DMS153 treated with DMSO at 0.1 percent for 48 hours (cell line): ENCODE data around the gene CLTCL1.
"Not testable (repeated sequence)": the region's sequence is repeated elsewhere in the genome, so short reads cannot be mapped to it uniquely, and the experiment has no call there.

ENCODE experiments used
- DNase-seq: peaks from one replicate; lab custom pipeline; 2025; ENCODE audit not compliant: unreplicated experiment; lab: John Stamatoyannopoulos, UW

CLTCL1 gene

DNA sequence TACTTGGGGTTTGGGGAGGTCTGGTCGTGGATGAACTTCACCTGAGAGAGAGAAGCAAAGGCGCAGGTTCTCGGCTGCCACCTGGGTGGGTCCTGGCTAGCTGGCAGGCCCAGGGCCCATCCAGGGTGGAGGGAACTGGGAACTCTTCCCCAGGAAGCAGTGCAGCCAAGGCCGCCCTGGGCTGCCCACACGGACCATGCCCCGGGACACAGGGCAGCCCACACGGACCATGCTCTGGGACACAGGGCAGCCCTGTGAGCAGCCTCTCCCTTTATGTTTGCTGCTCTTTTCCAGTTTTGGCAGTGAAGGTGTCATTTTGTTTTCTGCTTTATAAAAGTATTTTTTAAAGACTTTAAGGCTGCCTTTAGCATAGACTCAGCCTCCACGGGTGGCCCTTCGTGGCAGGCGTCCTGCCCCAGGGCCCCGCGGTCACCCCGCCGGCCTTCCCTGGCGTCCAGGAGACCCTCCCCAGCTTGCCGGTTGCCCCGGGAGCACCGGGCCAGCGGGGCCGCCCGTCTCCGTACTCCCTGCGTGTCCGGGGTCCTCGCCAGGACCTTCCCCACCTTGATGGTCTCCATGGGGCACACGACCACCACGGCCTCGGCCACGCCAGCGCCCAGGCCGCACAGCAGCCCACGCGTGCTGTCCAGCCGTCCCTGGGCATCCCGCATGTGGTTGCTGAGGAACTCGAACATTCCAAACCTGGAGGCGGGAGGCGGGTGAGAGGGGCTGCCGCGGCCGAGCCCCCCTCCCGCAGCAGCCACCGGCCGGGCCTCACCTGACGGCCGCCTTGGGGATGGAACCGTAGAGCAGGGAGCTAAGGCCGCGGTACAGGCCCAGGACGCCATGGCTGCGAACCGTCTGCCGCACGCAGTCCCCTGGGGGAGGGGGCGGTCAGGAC is 114.1 kb downstream of the CLTCL1 start:
- no peak for DNase-seq

DNA sequence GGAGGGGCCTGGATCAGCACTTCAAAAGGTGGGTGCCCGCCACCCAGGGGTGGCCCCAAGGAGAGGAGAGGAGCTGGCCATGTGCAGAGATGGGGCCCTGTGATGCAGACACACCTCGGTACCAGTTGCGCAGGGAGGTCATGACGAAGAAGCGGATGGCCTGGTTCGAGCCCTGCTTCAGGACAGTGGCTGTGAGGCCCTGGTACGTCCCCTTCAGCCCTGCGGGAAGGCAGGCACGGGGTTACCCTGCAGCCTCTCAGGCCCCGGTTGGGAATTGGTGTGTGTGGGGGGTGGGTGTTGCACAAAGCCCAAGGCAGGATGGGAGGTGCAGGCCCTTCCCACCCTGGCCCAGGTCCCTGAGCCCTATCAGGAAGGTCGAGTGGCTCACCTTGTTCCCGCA is 114.8 kb downstream of the CLTCL1 start:
- DNase-seq: no peak

DNA sequence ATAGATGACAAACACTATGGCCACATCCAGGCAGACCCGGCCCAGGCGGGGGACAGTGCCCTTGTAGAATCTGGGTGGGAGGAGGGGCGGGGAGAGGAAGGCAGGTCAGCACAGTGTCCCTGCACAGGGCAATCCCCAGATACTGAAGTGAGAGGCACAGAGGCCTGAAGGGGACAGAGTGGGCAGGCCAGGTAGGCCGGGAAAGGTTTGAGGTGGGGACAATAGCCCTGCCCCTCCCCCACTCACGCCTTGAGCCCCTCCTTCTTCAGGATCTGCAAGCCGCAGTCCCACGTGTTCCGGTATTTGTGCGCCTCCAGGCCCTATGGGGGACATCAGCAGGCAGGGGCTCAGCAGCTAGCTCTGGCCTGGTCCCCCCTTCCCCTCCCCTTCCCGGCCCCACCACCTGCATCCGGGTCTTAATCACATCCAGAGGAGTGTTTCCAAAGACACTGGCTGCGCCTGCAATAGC is 115.3 kb downstream of the CLTCL1 start:
- no peak for DNase-seq

DNA sequence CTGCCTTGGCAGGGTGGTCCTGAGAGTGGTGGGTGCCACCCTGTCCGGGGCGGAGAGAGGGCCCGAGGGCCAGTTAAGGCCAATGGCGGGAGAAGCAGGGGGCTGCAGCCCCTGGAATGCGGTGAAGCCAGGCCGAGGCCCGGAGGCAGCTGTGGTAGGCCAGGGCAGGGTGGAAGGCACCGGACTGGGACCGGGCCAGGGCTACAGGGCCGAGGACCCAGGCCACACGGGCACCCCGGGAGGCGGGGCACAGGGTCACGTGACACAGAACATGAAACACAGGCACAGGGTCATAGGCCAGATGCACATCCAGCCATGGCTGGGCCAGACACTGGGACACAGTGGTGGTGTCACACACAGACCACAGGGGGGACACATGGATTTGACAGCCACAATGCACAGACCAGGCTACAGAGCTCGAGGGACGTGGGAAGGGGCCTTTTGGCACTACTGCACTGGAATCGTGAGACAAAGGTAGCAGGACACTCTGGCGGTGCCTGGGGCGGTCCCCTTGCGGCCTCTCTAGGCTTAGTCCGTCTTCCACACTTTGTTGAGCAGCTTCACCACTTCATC is 115.8 kb downstream of the CLTCL1 start:
- no peak for DNase-seq

DNA sequence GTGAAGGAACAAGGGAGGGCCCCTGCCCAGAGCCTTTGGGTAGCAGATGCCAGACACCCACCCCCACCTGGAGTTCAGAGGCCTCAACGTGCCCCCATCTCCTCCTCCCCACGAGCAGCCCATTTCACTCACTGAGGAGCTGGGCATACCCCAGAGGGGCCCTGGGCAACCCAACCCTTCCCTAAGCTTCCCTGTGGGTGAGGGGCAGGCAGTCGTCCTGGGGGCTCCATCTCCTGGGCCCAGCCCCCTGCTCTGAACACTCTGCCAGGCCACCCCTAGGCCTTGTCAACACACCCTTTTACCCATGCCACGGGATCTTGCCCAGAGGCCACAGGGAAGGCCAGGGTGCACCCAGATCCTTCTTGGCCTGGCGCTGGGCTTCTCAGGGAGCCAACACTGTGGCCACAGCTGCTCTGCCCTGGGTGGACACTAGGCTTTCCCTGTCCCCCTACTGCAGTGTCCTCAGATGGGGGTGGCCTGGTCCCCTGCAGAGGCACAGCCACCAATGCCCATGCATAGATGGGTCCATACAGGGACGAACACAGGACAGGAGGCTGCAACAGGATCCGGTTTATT is 116.4 kb downstream of the CLTCL1 start:
- DNase-seq: no peak

DNA sequence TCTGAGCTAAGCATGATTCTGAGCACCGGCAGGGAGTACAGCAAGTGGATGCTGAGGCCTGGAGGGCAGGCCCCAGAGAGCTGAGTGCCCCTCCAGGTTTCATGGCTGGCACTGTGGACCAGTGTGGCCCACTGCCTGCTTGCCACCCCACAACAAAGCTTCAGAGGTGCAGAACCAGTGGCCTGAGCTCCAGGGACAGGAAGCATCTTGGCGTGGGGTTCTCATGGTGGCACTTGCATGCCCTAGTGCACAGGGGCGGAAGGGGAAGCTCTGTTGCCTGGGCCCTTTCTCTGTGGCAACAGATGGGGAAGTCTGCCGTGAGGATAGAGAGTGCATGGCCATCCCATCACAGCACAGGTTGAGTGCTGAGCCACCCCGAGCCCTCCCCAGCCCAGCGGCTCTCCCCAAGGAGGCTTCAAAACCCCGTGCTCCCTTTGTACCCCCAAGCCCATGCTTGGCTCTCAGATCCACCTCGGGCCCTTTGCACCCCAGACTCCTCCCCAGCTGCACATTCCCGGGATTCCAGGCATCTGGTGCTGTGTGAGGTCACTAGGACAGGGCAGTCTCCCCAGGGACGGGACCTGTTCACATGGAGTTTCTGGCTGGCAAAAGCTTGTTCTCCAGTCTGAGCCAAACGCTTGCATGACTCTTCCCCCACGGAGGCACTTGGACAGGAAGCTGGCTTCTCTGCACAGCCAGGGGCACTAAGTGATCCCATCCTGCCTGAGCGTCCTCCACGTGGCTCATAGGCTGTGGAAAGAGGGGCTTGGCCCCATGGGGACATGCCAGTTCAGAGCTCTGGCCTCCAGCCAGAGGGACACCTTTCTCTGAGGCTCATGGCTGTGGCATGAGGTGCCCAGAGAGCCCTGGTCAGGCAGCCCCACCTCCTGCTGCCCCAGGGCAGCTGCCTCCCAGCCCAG is 117.2 kb downstream of the CLTCL1 start:
- DNase-seq: no peak

DNA sequence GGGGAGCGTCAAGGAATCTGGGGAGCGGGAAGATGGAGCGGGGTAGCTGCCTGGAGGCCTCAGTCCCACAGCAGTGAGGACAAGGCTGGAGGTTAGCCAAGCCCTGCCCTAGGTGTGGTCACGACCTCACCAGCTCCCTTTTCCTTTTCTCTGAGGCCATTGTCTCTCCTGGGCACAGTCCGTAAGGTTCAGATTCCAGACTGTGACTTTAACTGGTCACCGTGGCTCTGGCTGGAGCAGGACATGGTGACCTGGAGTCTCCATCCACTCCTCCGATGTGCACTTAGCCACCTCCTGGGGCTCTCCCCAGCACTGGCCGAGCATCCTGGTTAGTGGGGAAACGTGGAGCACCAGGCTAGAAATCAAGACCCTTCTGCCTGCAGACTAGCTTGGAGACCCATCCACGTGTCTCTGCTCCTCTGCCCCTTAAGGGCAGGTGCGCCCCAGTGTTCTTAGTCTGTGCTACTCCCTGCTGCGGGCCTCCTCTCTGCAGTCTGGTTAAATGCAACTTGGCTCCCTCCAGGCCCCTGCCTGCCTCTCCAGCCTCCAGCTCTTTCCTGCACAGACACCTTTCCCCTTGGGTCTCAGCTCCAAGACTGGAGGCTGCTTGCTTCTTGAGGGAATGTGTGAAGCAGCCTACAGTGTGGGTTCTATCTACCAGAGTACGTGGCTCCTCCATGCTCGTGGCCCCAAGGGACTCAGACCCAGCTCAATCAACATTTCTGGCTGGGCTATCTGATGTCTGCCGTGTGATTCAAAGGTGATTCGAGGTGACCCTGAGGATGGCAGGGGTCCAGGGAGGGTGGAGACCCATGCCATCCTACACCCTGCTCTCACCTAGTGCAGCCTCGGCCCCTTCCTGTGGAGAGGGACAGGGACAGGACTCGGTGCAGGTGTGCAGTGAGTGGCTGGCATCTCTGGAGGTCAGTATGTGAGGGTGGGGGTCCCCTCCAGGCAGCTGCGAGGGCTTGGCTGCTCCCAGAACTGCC is 118.2 kb downstream of the CLTCL1 start:
- DNase-seq: no peak

DNA sequence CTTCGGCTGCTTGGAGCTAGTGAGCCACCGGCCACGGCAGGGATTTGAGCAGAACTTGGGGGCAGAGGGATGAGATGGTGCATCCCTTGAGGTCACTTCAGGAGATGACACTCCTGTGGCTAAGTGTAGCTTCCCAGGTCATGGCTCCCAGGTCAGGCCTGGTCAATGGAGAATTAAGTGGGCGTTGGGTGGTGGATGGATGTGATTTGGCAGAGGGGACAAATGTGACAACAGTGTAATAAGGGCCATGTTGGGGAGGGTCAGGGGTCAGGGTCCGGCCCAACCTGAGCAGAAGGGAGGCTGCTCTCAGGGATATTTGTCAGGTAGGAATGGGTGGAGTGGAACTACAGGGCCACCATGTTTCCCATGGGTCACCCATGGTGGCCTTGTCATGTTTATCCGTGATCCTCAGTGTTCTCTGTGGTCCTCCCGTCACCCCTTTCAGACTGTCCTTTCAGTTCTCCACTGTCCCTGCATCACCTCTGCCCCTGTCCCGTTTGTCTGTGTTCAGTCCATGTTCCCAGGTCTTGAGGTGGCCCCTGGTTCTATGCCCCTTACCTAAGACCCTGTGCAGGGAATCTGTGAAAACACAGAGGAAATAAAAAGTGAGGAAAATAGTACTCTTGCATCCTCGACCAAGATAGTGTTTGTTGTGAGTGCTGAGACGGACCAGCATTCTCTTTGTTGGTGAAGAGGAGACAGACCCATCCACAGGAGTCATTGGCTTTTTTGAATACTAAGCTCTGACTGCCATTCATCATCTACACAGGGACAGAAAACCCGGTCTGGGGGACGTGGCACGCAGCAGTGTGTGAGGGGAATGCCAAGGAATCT is 119.1 kb downstream of the CLTCL1 start:
- no peak for DNase-seq

DNA sequence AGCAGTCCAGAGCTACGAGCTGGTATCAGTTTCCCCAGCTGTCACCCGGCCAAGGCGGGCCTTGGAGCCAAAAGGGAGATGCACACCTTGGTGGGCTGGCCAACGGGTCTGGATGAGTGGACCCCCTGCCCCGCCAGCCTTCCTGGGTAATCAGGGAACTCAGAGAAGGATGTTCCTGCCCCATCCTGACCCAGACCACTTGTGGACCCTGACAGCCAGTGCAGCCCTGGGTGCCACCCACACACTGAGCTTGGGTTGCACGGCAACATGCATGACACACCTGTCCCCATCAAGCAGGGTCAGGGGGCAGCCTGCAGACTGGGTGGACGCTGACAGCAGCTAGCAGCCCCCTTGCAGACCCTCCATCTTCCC is 121.6 kb downstream of the CLTCL1 start:
- no peak for DNase-seq

DNA sequence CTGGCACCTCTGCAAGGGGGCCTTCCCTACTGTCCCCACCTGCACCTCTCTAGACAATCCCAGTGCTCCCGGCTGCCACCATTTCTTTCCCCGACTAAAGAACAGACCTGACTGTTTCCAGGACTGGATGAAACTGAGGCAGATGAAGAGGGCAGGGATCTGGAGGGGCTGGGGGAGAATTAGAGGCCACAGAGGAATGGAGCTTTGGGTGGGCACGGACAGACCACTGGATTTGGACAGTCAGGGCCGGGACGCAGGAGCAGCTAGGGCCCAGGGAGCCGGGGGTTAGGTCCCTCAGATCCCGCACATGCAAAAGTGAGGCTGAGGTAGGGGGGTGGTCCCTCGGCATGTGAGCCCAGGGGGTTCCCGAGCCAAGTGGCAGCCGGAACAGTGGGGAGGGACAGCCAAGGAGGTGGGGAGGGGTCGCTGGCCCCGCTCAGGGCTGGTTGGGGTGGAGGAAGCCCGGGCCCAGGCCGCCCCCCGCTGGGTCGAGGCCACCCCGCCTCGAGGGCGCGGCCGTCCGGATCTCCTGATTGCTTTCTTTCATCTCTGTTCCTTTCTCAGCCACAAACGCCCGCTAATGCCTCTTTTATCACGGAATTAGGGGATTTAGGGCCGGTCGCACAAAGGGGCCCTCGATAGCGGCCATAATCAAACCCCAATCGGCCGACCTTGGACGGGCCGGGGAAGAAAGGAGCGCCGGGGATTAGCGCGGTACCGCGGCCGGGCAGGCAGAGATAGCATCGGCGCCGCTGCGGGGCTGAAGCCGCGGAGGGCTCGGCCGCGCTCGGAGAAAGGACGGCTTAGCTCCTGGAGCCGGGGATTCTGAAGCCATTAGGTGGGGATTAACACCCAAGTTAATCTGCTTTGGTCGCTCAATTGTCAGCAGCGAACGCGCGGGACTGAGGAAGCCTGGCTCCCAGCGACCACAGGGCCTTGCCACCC is 122.2 kb downstream of the CLTCL1 start:
- no peak for DNase-seq

DNA sequence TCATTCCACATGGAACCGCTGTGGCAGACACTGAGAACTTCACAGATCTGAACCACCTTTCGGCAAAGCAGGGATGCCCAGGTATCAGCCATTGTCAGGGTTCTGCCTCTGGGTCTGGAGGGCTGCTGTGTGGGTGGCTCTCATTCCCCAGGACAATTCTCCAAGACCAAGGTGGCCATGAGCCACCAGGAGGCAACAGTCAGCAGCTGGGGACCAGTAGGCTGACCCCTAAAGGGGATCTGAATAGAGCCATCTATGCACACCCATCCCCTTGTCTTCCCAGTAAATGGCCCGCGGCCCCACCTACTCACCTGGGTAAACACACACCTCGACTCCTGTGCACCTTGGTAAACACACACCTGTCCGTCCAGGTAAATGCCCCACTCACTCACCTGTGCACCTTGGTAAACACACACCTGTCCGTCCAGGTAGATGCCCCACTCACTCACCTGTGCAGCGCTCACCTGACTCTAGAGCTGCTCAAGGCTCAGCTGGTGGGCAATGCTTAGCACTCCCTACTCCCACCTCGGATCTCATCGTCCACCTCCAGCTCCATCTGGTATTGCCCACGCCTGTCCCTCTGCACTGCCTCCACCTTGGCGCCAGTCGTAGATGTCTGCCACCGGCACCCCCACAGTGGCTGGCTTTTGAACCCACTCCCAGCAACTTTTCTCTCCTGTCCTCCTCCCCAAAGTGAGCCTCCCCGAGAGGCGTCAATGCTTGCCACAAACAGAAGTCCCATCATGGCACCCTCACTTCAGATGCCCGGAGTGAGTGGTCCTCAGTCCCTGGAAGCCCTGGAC is 123.2 kb downstream of the CLTCL1 start:
- no peak for DNase-seq

DNA sequence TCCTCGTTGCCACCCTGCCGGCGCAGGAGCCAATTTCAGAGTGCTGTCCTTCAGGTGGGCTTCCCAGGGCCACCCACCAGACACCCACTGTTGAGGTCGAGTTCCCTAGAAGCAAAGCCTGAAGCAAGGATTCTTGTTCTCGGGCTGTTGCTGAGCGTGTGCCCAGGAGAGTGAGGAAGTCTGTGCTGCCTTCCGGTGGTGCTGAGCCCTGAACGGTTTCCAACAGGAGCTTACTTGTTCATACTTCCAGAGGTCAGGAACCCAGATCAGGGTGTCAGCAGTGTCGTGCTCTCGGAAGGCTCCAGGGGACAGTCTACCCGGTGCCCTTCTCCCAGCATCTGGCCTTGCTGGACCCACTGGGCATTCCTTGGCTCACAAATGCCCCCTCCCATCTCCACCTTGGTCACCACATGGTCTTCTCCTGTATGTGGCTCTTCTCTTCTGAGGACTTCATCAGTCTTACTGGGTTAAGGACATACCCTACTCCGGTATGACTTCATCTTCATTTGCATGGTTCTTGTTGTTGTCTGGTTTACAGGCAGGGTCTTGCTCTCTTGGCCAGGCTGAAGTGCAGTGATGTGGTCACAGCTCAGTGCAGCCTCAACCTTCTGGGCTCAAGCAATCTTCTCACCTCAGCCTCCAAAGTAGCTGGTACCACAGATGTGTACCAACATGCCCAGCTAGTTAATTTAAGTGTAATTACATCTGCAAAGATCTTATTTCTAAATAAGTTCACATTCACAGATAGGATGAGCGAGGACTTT is 124.2 kb downstream of the CLTCL1 start:
- no peak for DNase-seq

DNA sequence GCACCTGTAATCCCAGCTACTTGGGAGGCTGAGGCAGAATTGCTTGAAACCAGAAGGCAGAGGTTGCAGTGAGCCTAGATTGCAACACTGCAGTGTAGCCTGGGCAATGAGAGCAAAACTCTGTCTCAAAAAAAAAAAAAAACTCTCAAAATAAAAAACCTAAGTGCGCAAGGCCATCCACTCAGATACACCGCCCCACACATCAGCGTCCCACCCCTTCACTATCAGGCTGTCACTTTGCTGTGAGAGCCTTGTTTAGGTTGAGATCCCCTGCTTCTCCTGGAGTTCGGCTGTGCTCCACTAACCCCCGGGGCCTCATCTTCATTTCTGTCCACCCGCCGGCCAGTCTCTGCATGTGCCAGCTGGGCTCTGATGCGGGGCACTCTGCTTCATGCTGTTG is 125.1 kb downstream of the CLTCL1 start:
- DNase-seq: no peak

DNA sequence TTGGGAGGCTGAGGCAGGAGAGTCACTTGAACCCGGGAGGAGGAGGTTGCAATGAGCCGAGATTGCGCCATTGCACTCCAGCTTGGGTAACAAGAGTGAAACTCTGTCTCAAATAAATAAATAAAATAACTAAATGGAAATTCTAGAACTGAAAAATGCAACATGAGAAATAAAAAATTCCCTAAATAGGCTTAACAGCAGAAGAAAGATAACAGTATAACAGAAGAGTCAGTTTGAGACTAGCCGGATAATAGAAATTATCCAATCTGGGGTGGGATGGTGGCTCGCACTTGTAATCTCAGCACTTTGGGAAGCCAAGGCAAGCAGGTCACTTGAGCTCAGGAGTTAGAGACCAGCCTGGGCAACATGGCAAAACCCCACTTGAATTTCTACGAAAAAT is 127.1 kb downstream of the CLTCL1 start:
- no peak for DNase-seq

DNA sequence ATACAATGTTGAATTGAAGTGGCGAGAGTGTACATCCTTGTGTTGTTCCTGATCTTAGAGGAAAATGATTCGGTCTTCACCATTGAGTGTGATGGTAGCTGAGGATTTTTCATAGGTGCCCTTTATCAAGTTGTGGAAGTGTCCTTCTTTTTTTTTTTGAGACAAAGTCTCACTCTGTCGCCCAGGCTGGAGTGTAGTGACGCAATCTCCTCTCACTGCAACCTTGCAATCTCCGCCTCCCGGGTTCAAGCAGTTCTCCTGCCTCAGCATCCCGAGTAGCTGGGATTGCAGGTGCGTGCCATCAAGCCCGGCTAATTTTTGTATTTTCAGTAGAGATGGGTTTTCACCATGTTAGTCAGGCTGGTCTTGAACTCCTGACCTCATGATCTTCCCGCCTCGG is 132.9 kb downstream of the CLTCL1 start:
- not testable (repeated sequence) for DNase-seq

DNA sequence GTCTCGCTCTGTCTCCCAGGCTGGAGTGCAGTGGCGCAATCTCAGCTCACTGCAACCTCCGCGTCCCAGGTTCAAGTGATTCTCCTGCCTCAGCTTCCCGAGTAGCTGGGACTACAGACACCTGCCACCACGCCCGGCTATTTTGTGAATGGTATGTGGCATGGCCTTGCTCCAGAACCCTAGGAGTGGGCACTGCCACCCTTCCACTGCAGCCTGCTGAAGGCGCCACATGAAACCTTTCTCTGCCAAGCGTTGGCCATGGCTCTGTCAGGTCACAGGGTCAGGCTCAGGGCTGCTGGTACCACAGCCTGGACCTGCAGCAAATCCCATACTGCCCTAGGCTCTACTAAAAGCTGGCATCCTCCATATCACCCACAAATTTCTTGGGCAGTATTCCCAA is 135.4 kb downstream of the CLTCL1 start:
- not testable (repeated sequence) for DNase-seq
